ENCODE measurements around the gene BPIFA3.

Gene BPIFA3

GRCh38 chr20:33261465-33261864 lies 44.3 kb downstream of the BPIFA3 start:
- Mint-ChIP-seq H3K27ac (no peak overlapping the region), H3K27me3 (peaks cover 37% of the 10 kb centered on the region), H3K4me3 (no peak overlapping the region), H3K9me3 (no peaks in the 10 kb centered on the region), H3K4me1 (peaks cover 2% of the 10 kb centered on the region), H3K36me3 (no peaks in the 10 kb centered on the region)
- no peak for DNase-seq
- CTCF ChIA-PET, result no interaction called here

GRCh38 chr20:33262658-33263065 lies 45.5 kb downstream of the BPIFA3 start:
- Mint-ChIP-seq H3K9me3 (no peaks in the 10 kb centered on the region), H3K27ac (no peak overlapping the region), H3K27me3 (peaks cover 35% of the 10 kb centered on the region), H3K4me1 (peaks cover 2% of the 10 kb centered on the region), H3K4me3 (no peak overlapping the region), H3K36me3 (no peaks in the 10 kb centered on the region)
- CTCF ChIA-PET, result interaction anchor here (0.6 to 0.9 kb wide), 2 partner anchors 28 to 31 kb away, joined by 3 read pairs; no protein-coding TSS in a partner anchor
- DNase-seq, result no peak

- no peak overlapping the region for H3K4me3 Mint-ChIP-seq
- DNase-seq, result no peak
- H3K4me1 Mint-ChIP-seq, result peaks cover 2% of the 10 kb centered on the region
- H3K27me3 Mint-ChIP-seq, result peaks cover 46% of the 10 kb centered on the region
- no peaks in the 10 kb centered on the region for H3K9me3 Mint-ChIP-seq
- no peaks in the 10 kb centered on the region for H3K36me3 Mint-ChIP-seq
- H3K27ac Mint-ChIP-seq, result no peak overlapping the region
- CTCF ChIA-PET, result no interaction called here
Observed at GRCh38 chr20:33263784-33264183, 46.6 kb downstream of the BPIFA3 start.

GRCh38 chr20:33267701-33268100 lies 50.5 kb downstream of the BPIFA3 start:
- CTCF ChIA-PET, result no interaction called here
- DNase-seq, result no peak
- Mint-ChIP-seq H3K27ac (no peak overlapping the region), H3K4me3 (no peak overlapping the region), H3K4me1 (no peaks in the 10 kb centered on the region), H3K36me3 (no peaks in the 10 kb centered on the region), H3K27me3 (peaks cover 32% of the 10 kb centered on the region), H3K9me3 (no peaks in the 10 kb centered on the region)

- DNase-seq, result no peak
- no peak overlapping the region for H3K27ac Mint-ChIP-seq
- H3K4me1 Mint-ChIP-seq, result no peaks in the 10 kb centered on the region
- CTCF ChIA-PET, result interaction anchor here (1.2 to 1.9 kb wide), 2 partner anchors 20 to 27 kb away, joined by 3 to 8 read pairs; no protein-coding TSS in a partner anchor
- H3K9me3 Mint-ChIP-seq, result no peaks in the 10 kb centered on the region
- peaks cover 29% of the 10 kb centered on the region for H3K27me3 Mint-ChIP-seq
- no peak overlapping the region for H3K4me3 Mint-ChIP-seq
- H3K36me3 Mint-ChIP-seq, result no peaks in the 10 kb centered on the region
Observed at GRCh38 chr20:33272155-33272873, 55.2 kb downstream of the BPIFA3 start.

GRCh38 chr20:33273117-33273851 lies 56.1 kb downstream of the BPIFA3 start:
- CTCF ChIA-PET, result interaction anchor here (1.1 to 1.2 kb wide), 2 partner anchors 19 to 33 kb away, joined by 3 read pairs; no protein-coding TSS in a partner anchor
- Mint-ChIP-seq H3K4me3 (no peak overlapping the region), H3K36me3 (no peaks in the 10 kb centered on the region), H3K9me3 (no peaks in the 10 kb centered on the region), H3K4me1 (no peaks in the 10 kb centered on the region), H3K27me3 (peaks cover 28% of the 10 kb centered on the region), H3K27ac (no peak overlapping the region)
- no peak for DNase-seq

- H3K27ac Mint-ChIP-seq, result no peak overlapping the region
- CTCF ChIA-PET, result no interaction called here
- DNase-seq, result no peak
- H3K27me3 Mint-ChIP-seq, result peaks cover 27% of the 10 kb centered on the region
- no peaks in the 10 kb centered on the region for H3K4me1 Mint-ChIP-seq
- no peaks in the 10 kb centered on the region for H3K9me3 Mint-ChIP-seq
- H3K36me3 Mint-ChIP-seq, result no peaks in the 10 kb centered on the region
- no peak overlapping the region for H3K4me3 Mint-ChIP-seq
Observed at GRCh38 chr20:33275215-33275614, 58.1 kb downstream of the BPIFA3 start.

- no peak for DNase-seq
- CTCF ChIA-PET, result interaction anchor here (0.7 kb wide), 1 partner anchor 66 kb away, joined by 4 read pairs; no protein-coding TSS in a partner anchor
- H3K27me3 Mint-ChIP-seq, result peaks cover 23% of the 10 kb centered on the region
- no peak overlapping the region for H3K27ac Mint-ChIP-seq
- no peak overlapping the region for H3K4me3 Mint-ChIP-seq
- H3K4me1 Mint-ChIP-seq, result no peaks in the 10 kb centered on the region
- no peaks in the 10 kb centered on the region for H3K36me3 Mint-ChIP-seq
- no peaks in the 10 kb centered on the region for H3K9me3 Mint-ChIP-seq
Observed at GRCh38 chr20:33275871-33276270, 58.7 kb downstream of the BPIFA3 start.

GRCh38 chr20:33276303-33277113 lies 59.4 kb downstream of the BPIFA3 start:
- DNase-seq, result no peak
- Mint-ChIP-seq H3K4me3 (no peak overlapping the region), H3K9me3 (no peaks in the 10 kb centered on the region), H3K4me1 (no peaks in the 10 kb centered on the region), H3K27ac (no peak overlapping the region), H3K27me3 (peaks cover 23% of the 10 kb centered on the region), H3K36me3 (no peaks in the 10 kb centered on the region)
- CTCF ChIA-PET, result interaction anchor here (0.7 kb wide), 1 partner anchor 66 kb away, joined by 4 read pairs; no protein-coding TSS in a partner anchor
